Measurements from ENCODE around the gene NR2C2.

DNA sequence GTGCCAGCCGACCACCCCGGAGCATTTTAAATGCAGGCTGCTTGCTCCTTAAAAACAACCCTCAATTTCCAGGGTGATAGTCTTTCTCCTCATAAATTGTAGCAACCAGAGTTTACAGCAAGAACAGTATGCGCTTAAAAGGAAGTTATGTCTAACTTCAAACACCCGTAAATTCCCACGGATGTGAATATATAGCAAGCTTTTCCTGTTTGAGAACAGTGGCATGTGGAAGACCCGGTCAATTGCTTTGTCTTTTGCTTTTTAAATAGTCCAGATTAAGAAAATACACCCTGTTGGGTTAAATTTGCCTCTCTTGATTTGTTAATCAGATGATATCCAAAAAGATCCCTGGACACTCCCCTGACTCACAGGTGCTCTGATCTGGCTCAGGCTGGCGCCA, 96.9 kb downstream of the NR2C2 start:
- no peak for TF ChIP-seq SP1 (IDR thresholded peaks at IDR 0.05)
- no peak for TF ChIP-seq SP1 (CRISPR knock-in tag; IDR thresholded peaks at IDR 0.05)
- TF ChIP-seq NAIF1 (CRISPR knock-in tag; IDR thresholded peaks at IDR 0.05; ENCODE audit: borderline replicate concordance), result no peak
- no peak for TF ChIP-seq EZH2 (conservative IDR thresholded peaks at IDR 0.05; ENCODE audit: low read depth, low read length)
- TF ChIP-seq HDAC6 (IDR thresholded peaks at IDR 0.05; ENCODE audit: low read depth, low read length), result no peak
- no peak for TF ChIP-seq NR2C2 (CRISPR knock-in tag; IDR thresholded peaks at IDR 0.05; ENCODE audit: borderline replicate concordance)
